ENCODE results near the gene ESPL1.

ESPL1 gene

DNA sequence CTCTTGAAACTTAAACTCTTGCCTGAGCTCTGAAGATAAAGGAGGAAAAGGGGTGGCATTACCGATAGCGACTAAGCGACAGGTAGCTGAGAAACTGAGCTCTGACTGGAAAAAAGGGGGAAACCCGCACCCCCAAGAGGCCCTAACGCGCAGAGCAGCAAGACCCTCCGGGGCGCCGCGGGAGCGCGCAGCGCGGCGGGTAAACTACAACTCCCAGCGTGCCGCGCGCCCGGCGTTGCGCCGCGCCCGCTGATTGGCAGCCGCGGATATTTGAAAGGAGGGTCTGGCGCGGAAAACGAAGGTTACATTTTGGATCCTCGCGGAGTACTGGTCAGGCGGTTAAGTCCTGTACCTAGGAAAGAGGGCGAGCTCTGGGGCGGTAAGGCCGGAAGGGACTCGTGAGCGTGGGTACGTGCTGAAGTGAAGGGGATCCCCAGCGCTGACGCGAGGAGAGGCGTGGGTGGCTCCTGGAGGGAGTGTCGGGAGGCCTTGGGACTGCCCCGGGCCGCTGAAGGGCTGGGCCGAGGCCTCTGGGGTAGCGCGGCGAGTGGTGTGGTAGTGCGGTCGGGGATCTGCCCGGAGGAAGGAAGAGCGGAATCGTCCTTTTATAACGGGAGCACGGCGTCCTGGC lies at the start of gene ESPL1:
ESPL1 (plus strand) TSS at position 301 of the 631 bp plus-strand sequence. CDS start 468 bp downstream, outside the sequence.
- peak; percentile 82 for DNase-seq (ENCODE audit: low read depth)

GRCh38 chr12:53218551-53219291 lies 49.4 kb upstream of the ESPL1 start:
- DNase-seq (ENCODE audit: low read depth): no peak

- DNase-seq (ENCODE audit: low read depth): peak; percentile 63
Measured at GRCh38 chr12:53219292-53219955, 48.7 kb upstream of the ESPL1 start.

GRCh38 chr12:53219956-53220693 lies 48.0 kb upstream of the ESPL1 start:
- DNase-seq (ENCODE audit: low read depth): peak; percentile 86

- peak; percentile 95 for DNase-seq (ENCODE audit: low read depth)
Measured at GRCh38 chr12:53220694-53221202, 47.4 kb upstream of the ESPL1 start.

- DNase-seq (ENCODE audit: low read depth): peak; percentile 65
Measured at GRCh38 chr12:53221203-53222080, 46.7 kb upstream of the ESPL1 start.

DNA sequence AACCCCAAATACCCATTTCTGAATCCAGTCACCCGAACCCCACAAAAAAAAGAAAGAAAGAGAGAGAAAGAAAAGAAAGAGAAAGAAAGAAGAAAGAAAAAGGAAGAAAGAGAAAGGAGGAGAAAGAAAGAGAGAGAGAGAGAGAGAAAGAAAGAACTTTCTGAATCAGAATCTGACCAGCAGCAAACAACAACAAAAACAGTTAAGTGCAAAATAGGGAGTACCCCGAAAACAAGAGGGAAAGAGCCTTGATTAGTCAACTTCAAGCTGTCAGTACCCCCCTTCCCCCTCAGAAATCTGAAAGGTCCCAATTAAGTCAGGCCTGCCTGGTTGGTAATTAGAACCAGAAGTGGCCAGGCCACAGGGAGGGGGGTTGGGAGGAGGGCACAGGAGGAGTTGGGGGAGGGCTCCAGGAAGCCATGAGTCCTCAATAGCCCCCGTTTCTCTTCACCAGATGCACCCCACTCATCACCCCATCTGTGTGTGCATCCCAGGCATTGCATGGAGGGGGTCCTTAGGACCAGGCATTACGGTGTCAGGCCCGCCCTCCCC lies 45.9 kb upstream of the ESPL1 start:
- DNase-seq (ENCODE audit: low read depth): no peak

DNA sequence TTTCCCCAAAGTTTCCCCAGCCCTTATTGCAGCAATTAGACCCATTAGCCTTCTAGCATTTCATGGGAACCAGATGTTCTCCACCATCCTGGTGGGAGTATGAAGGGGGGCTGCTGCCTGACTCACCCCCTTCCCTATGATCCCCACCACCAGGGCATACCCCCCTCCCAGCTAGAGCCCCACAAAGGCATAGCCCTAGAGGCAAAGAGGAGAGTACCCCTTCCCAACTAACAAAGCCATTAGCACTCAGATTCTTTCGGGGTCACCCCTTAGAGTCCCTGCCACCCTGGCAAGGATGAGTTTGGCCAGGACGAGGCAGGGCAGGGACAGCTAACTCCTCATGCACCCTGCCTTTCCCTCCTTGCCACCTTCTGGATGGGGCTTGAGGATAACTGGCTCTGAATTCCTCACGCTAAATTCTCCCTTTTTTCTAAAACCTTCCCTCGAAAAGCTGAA lies 45.3 kb upstream of the ESPL1 start:
- no peak for DNase-seq (ENCODE audit: low read depth)

DNA sequence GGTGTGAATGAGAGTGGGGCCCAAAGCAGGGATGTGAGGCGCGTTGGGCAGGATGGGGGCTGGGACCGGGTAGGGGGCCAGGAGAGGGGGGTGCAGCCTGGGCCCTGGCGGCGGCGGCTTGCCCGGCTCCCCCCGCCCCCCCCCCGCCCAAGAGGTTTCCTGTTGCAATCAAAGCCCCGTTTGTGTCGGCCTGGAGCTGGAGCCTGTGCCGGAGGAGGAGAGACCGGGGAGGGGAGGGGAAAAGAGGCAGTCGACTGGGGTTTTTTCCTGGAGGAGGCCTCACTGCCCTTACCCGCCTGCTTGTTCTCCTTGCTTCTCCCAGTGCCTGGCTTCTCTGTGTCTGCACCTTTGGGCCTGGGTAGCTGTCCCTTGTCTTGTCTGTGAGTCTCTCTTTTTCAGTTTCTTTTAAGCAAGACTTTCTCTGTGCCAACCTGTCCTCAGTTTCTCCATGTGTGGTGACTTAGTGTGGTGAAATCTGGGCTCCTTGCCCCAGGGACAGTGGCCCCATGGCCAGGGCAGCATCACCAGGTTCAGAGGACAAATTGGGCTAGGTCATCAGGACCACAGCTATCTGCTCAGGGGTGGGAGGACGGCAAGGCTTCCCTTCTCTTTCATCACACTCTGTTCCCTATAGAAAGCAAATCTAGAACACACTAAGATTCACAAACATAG lies 44.6 kb upstream of the ESPL1 start:
- DNase-seq (ENCODE audit: low read depth): peak; percentile 48

- peak; percentile 45 for DNase-seq (ENCODE audit: low read depth)
Measured at GRCh38 chr12:53224061-53224896, 43.8 kb upstream of the ESPL1 start.

GRCh38 chr12:53224897-53225634 lies 43.0 kb upstream of the ESPL1 start:
- no peak for DNase-seq (ENCODE audit: low read depth)

- no peak for DNase-seq (ENCODE audit: low read depth)
Measured at GRCh38 chr12:53225635-53226424, 42.3 kb upstream of the ESPL1 start.

DNA sequence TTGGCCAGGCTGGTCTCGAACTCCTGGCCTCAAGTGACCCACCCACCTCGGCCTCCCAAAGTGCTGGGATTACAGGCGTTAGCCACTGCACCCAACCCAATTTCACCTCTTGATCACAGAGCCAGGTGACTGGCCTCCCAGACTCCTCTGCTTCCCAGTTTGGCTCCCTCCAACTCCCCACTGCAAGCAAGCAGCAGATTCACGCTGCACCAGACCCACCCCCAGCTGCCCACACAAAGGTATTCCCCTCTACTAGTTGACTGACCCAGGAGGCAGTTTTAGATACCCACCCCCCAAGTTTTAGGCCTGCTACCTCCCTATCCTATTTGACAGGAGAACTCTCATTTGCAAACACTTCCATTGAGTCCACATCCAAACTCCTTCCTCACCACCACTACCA lies 41.3 kb upstream of the ESPL1 start:
- no peak for DNase-seq (ENCODE audit: low read depth)

DNA sequence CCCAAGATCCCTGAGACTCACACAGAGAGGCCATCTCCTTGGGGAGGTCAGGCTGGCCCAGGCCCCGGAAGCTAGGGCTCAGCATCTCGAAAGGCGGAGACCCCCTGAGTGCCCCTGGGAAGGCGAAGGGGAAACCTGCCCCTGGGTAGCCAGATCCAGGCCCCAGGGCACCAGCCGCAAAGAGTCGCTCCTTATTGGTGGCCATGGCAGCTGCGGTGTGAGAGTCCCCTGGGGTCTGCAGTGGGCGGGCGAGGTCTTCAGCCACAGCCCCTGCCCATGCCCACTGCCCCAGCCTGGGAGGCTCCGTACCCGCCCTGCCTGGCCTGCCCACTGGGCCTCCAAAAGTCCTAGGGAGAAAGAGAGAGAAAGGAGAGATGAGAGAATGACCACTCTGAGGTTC lies 40.8 kb upstream of the ESPL1 start:
- no peak for DNase-seq (ENCODE audit: low read depth)

DNA sequence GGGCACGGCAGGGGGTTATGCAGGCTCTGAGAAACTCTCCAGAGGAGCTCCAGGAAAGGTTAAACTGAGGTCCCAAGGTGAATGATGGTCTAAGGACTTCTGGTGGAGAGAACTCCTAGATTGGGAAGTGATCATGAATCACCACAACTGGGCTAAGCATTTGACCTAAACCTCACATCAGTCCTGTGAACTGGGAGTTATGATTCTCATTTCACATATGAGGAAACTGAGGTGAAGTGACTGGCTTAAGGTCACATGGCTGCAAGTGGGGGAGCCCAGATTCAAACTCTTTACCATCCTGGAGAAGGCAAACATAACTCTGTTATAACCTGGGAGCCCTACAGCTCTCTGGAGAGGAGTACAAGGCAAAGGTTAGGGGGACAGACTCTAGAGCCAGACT lies 40.3 kb upstream of the ESPL1 start:
- DNase-seq (ENCODE audit: low read depth): no peak

- DNase-seq (ENCODE audit: low read depth): no peak
Measured at GRCh38 chr12:53229454-53229853, 38.6 kb upstream of the ESPL1 start.

DNA sequence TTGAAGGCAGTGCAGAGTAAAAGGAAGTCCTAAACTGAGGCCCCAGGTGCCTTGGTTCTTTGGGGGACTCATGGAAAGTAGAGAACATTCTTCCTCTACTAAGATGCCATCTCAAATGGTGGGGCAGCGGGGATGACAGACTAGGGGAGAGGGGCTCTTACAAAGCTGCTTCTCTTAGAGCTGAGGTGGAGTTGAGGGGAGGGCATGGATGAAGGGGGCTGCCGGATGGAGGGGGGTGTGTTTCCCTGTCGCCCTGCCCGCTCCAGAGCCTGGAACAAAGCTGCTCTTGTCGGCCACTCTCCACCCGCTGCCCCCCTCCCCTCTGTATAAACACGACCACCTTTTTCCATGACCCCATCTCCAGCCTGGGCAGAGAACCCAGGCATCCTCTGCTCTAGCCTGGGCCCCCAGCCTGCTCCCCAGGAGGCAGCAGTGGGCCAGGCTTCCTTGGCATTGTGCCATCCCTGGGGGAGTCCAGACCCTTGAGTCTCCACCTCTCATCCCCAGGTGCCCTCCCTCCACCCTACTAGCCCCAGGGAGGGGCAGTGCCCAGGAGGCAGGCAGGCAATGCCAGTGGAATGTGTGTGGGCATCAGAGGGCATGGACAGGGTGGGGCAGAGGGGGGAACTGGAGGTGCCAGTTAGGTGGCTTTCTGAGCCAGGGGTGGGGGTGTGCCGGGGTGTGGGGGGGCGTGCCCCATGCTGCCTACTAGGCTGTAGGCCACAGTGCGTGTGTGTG lies 37.8 kb upstream of the ESPL1 start:
- DNase-seq (ENCODE audit: low read depth): no peak

Data from ELR (cell line).